Activated CD4-positive, alpha-beta T cell treated with anti-CD3 and anti-CD28 coated beads for 1 hour (primary cell): ENCODE results near the gene MTIF3.
"Not testable (repeated sequence)": the region's sequence is repeated elsewhere in the genome, so short reads cannot be mapped to it uniquely, and the experiment has no call there.

Source experiments
- DNase-seq: peaks from one replicate; pipeline ENCODE4 v3.0.0-alpha.2; 2020

Gene MTIF3

GRCh38 chr13:27408074-27408473 is 42.3 kb downstream of the MTIF3 start:
- DNase-seq: no peak

- no peak for DNase-seq
Measured at GRCh38 chr13:27406178-27406939, 44.0 kb downstream of the MTIF3 start.

GRCh38 chr13:27405546-27406134 is 44.7 kb downstream of the MTIF3 start:
- DNase-seq: no peak

GRCh38 chr13:27404680-27405079 is 45.7 kb downstream of the MTIF3 start:
- DNase-seq: no peak

GRCh38 chr13:27403727-27404385 is 46.5 kb downstream of the MTIF3 start:
- DNase-seq: no peak

- DNase-seq: no peak
Measured at GRCh38 chr13:27403203-27403678, 47.1 kb downstream of the MTIF3 start.

GRCh38 chr13:27401210-27401609 is 49.2 kb downstream of the MTIF3 start:
- DNase-seq: no peak

- not testable (repeated sequence) for DNase-seq
Measured at GRCh38 chr13:27400405-27400804, 50.0 kb downstream of the MTIF3 start.

- no peak for DNase-seq
Measured at GRCh38 chr13:27398360-27398759, 52.0 kb downstream of the MTIF3 start.

- no peak for DNase-seq
Measured at GRCh38 chr13:27396252-27396846, 54.0 kb downstream of the MTIF3 start.

GRCh38 chr13:27395007-27395510 is 55.3 kb downstream of the MTIF3 start:
- DNase-seq: no peak

- DNase-seq: no peak
Measured at GRCh38 chr13:27393101-27393500, 57.3 kb downstream of the MTIF3 start.

- DNase-seq: no peak
Measured at GRCh38 chr13:27391471-27391870, 58.9 kb downstream of the MTIF3 start.

GRCh38 chr13:27389891-27390290 is 60.5 kb downstream of the MTIF3 start:
- DNase-seq: no peak

- DNase-seq: no peak
Measured at GRCh38 chr13:27388241-27388640, 62.1 kb downstream of the MTIF3 start.
